Measurements from ENCODE around the gene MEGF11. TPM values are rescaled to one million over a fixed set of nuclear protein-coding genes. Genes with fewer than 3 reads are reported as not detected.

Gene MEGF11
- total RNA-seq, 1 experiment from 2014 or later = 1.2 TPM

DNA sequence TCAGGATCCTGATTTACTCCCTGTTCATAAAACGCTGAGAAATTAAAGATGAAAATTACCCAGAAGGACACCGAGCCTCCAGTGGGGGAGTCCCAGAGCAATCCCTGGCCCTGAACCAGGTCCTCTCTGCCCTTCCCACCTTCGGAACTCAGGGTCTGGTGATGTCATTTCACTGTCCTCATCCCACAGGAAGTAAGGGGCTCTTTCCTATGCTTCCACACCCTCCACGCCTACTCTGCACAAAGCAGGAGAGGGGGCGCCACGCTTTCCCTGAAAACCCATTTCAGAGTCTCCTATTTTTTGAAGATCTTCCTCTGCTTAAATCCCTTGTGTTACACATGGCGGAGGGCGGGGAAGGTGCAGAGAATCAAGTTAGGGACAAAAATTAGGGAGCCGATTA lies 18.8 kb downstream of the MEGF11 start:
- no peak overlapping the region for H4K8ac ChIP-seq (replicated peaks; ENCODE audit: insufficient read length, low read depth, low read length)
- H3K23me2 ChIP-seq (ENCODE audit: insufficient read length, low read depth, low read length, poor library complexity, severe bottlenecking) = no peaks in the 10 kb centered on the region
- no peak overlapping the region for H3K14ac ChIP-seq (ENCODE audit: insufficient read depth, low read length)
- no peak overlapping the region for H2BK120ac ChIP-seq (ENCODE audit: low read depth, low read length, poor library complexity, severe bottlenecking)
- Mint-ChIP-seq H3K27me3 (ENCODE audit: low read depth) (peaks cover 23% of the 10 kb centered on the region), H3K4me3 (no peak overlapping the region), H3K9me3 (no peaks in the 10 kb centered on the region), H3K4me1 (peaks cover 5 to 13% of the 10 kb centered on the region in 2 experiments), H3K27ac (peak overlapping the region in 1 of 3 experiments; percentile 34; a peak in 1 of 7 replicates), H3K36me3 (ENCODE audit: insufficient read depth in 1 of 3, low read depth in 3 of 3) (no peaks in the 10 kb centered on the region; a peak in 1 of 7 replicates)
- H2AFZ ChIP-seq (ENCODE audit: low read length) = no peak overlapping the region
- H2BK5ac ChIP-seq (ENCODE audit: insufficient read length, low read length) = no peak overlapping the region
- no peaks in the 10 kb centered on the region for H3K79me1 ChIP-seq (ENCODE audit: insufficient read depth, low read depth, low read length, poor library complexity, severe bottlenecking)
- no peak overlapping the region for H2AK5ac ChIP-seq (ENCODE audit: insufficient read length, low read length)
- H4K91ac ChIP-seq (ENCODE audit: insufficient read length, low read depth, low read length) = no peak overlapping the region
- no peaks in the 10 kb centered on the region for H3K79me2 ChIP-seq (ENCODE audit: insufficient read depth, low read length)
- H2BK20ac ChIP-seq (ENCODE audit: low read depth, low read length, poor library complexity, severe bottlenecking) = no peak overlapping the region
- no peaks in the 10 kb centered on the region for H3K9me3 ChIP-seq (ENCODE audit: control insufficient read depth, low read depth, low read length)
- H2BK12ac ChIP-seq (ENCODE audit: insufficient read length, low read depth, low read length) = no peak overlapping the region
- H3K56ac ChIP-seq (ENCODE audit: insufficient read length, low read depth, low read length) = no peak overlapping the region
- TF ChIP-seq, protein P1, sequence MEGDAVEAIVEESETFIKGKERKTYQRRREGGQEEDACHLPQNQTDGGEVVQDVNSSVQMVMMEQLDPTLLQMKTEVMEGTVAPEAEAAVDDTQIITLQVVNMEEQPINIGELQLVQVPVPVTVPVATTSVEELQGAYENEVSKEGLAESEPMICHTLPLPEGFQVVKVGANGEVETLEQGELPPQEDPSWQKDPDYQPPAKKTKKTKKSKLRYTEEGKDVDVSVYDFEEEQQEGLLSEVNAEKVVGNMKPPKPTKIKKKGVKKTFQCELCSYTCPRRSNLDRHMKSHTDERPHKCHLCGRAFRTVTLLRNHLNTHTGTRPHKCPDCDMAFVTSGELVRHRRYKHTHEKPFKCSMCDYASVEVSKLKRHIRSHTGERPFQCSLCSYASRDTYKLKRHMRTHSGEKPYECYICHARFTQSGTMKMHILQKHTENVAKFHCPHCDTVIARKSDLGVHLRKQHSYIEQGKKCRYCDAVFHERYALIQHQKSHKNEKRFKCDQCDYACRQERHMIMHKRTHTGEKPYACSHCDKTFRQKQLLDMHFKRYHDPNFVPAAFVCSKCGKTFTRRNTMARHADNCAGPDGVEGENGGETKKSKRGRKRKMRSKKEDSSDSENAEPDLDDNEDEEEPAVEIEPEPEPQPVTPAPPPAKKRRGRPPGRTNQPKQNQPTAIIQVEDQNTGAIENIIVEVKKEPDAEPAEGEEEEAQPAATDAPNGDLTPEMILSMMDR (conservative IDR thresholded peaks at IDR 0.05) = no peak
- DNase-seq = no peak
- H3K4ac ChIP-seq (ENCODE audit: low read depth, low read length) = no peak overlapping the region
- H3K18ac ChIP-seq (ENCODE audit: insufficient read length, low read depth, low read length) = no peak overlapping the region
- no peak overlapping the region for H3K9ac ChIP-seq (ENCODE audit: extremely low read depth, insufficient read length, low read length)
- no peak overlapping the region for H4K5ac ChIP-seq (ENCODE audit: insufficient read length, low read depth, low read length)
- no CpG with 5 or more reads among the region's 9 CpGs for WGBS (ENCODE audit: extremely low coverage, insufficient read length, low lambda C conversion rate)
- no peak overlapping the region for H3K27ac ChIP-seq (ENCODE audit: insufficient read length, low read depth, low read length)
- H3K27me3 ChIP-seq (ENCODE audit: insufficient read depth, low read length) = no peaks in the 10 kb centered on the region
- H3K4me1 ChIP-seq (ENCODE audit: insufficient read depth, low read length) = no peaks in the 10 kb centered on the region
- H3T11ph ChIP-seq (ENCODE audit: low read length) = no peak overlapping the region
- no peaks in the 10 kb centered on the region for H4K20me1 ChIP-seq (ENCODE audit: control insufficient read depth, insufficient read depth, insufficient read length)
- H3K23ac ChIP-seq (ENCODE audit: insufficient read length, low read depth, low read length) = no peak overlapping the region
- no peak overlapping the region for H3K4me2 ChIP-seq (ENCODE audit: insufficient read depth, insufficient read length, low read length)
- H2BK15ac ChIP-seq (ENCODE audit: low read depth, low read length) = no peak overlapping the region
